Measurements from ENCODE around the gene APEH. TPM values are rescaled to one million over a fixed set of nuclear protein-coding genes. Genes with fewer than 3 reads are reported as not detected.

Gene APEH
- total and polyA plus RNA-seq, 2 of the 13 experiments (the other 11 are each of a cell fraction or from before 2014, with no cell fraction given), result 116 to 130 TPM

GRCh38 chr3:49673715-49674496 is at the start of gene APEH (continued):
- peak; percentile 95 for TF ChIP-seq UBTF (CRISPR knock-in tag; IDR thresholded peaks at IDR 0.05)
- peak; percentile 32; the same call in 1 of the 2 replicates for TF ChIP-seq MED1 (CRISPR knock-in tag; IDR thresholded peaks at IDR 0.05)
- TF ChIP-seq ZUFSP (CRISPR knock-in tag; IDR thresholded peaks at IDR 0.05; ENCODE audit: borderline replicate concordance), result no peak
- peak; percentile 90; the same call in 1 of the 2 replicates for TF ChIP-seq REL (CRISPR knock-in tag; conservative IDR thresholded peaks at IDR 0.05)
- no peak for TF ChIP-seq FLYWCH1 (CRISPR knock-in tag; IDR thresholded peaks at IDR 0.05)
- no peak for TF ChIP-seq ZNF562 (CRISPR knock-in tag; IDR thresholded peaks at IDR 0.05; ENCODE audit: borderline replicate concordance)
- no peak for TF ChIP-seq FOXJ3 (CRISPR knock-in tag; IDR thresholded peaks at IDR 0.05; ENCODE audit: borderline replicate concordance)
- peak; percentile 84 for TF ChIP-seq ZFP91 (CRISPR knock-in tag; IDR thresholded peaks at IDR 0.05; ENCODE audit: borderline replicate concordance)
- peak; percentile 68; the same call in 1 of the 2 replicates for TF ChIP-seq ZSCAN12 (CRISPR knock-in tag; IDR thresholded peaks at IDR 0.05)
- TF ChIP-seq JUNB (CRISPR knock-in tag; IDR thresholded peaks at IDR 0.05; ENCODE audit: borderline replicate concordance), result peak; percentile 55; the same call in 1 of the 2 replicates
- 0 out of 2 replicates have a peak, but pooled peaks have one; percentile 15 for TF ChIP-seq ZNF839 (CRISPR knock-in tag; IDR thresholded peaks at IDR 0.05; ENCODE audit: borderline replicate concordance)
- TF ChIP-seq KDM4B (CRISPR knock-in tag; IDR thresholded peaks at IDR 0.05), result peak; percentile 51; the same call in 1 of the 2 replicates
- no peak for TF ChIP-seq CERS6 (CRISPR knock-in tag; IDR thresholded peaks at IDR 0.05)
- TF ChIP-seq ZNF83 (CRISPR knock-in tag; IDR thresholded peaks at IDR 0.05; ENCODE audit: borderline replicate concordance), result no peak; the same call in 1 of the 2 replicates
- TF ChIP-seq CHCHD3 (CRISPR knock-in tag; IDR thresholded peaks at IDR 0.05), result no peak
- TF ChIP-seq NFYB (CRISPR knock-in tag; IDR thresholded peaks at IDR 0.05), result peak; percentile 65
- TF ChIP-seq ZNF280B (CRISPR knock-in tag; IDR thresholded peaks at IDR 0.05; ENCODE audit: borderline replicate concordance), result peak; percentile 72; the same call in 1 of the 2 replicates
- TF ChIP-seq SRSF1 (optimal IDR thresholded peaks at IDR 0.05; ENCODE audit: low read depth, low read length), result peak; percentile 90
